Coronary artery (tissue), 2 donors: Measurements from ENCODE around the gene ACRBP.

ENCODE experiments used
- DNase-seq: peaks from one replicate; pipeline ENCODE4 v3.0.0-alpha.2; 2017; ENCODE audit warnings: low spot score
- H3K27ac ChIP-seq, 2 donors: fragments of 200-600 bp; sonication (generic); one replicate each; pipeline ENCODE4 v1.5.1; 2016 to 2019
- H3K4me3 ChIP-seq: fragments of 200-600 bp; sonication (generic); 2 replicates; pipeline ENCODE4 v1.5.1; 2016; ENCODE audit warnings: mild to moderate bottlenecking, moderate library complexity
- TF ChIP-seq, protein P1 (sequence below): fragments of 200-600 bp; sonication (generic); IDR thresholded peaks from one replicate; pipeline ENCODE4 v1.5.1; 2019; ENCODE audit warnings: antibody characterized with exemption

Gene ACRBP

DNA sequence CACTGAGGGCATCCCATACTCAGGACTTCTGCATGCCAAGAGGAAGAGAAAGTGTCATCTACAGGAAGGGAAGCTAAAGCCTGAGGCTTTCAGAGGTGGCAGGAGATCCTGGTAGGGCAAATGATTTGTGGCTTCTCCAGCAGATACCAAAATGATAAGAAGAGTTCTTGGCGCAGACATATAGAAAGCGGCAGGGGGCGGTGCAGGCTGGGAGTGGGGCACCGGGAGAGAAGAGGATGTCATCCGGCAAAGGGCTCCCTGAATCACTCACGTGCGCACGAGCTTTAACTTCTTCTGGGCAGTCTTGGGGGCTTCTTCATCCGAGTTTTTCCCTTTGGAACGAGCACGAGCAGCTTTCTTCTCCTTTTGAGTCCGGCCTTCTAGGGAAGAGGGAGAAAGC is 5.2 kb upstream of the ACRBP start:
- TF ChIP-seq, protein P1, sequence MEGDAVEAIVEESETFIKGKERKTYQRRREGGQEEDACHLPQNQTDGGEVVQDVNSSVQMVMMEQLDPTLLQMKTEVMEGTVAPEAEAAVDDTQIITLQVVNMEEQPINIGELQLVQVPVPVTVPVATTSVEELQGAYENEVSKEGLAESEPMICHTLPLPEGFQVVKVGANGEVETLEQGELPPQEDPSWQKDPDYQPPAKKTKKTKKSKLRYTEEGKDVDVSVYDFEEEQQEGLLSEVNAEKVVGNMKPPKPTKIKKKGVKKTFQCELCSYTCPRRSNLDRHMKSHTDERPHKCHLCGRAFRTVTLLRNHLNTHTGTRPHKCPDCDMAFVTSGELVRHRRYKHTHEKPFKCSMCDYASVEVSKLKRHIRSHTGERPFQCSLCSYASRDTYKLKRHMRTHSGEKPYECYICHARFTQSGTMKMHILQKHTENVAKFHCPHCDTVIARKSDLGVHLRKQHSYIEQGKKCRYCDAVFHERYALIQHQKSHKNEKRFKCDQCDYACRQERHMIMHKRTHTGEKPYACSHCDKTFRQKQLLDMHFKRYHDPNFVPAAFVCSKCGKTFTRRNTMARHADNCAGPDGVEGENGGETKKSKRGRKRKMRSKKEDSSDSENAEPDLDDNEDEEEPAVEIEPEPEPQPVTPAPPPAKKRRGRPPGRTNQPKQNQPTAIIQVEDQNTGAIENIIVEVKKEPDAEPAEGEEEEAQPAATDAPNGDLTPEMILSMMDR, result no peak
- DNase-seq, result no peak
- no peak overlapping the region for H3K27ac ChIP-seq
- H3K4me3 ChIP-seq, result no peak overlapping the region

DNA sequence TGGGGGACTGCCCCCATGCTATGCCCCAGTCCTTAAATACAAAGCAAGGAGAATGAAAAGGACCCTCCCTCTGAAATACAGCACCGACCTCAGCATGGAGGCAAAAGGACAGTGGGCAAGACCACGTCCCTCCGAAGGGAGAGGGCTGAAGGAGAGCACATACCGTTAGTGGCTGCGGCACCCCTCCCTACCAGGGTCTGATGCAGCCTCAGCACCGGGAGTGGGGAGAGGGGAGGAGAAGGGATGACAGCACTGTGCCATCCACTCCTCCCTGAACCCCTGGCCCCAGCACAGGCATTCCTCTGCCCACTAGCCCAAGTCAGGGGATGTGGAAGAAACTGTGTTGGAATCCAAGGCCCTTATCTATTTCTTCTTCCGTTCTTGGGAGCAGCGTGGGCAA is 3.6 kb upstream of the ACRBP start:
- H3K4me3 ChIP-seq, result no peak overlapping the region
- TF ChIP-seq, protein P1, result no peak
- H3K27ac ChIP-seq, result no peak overlapping the region
- no peak for DNase-seq

DNA sequence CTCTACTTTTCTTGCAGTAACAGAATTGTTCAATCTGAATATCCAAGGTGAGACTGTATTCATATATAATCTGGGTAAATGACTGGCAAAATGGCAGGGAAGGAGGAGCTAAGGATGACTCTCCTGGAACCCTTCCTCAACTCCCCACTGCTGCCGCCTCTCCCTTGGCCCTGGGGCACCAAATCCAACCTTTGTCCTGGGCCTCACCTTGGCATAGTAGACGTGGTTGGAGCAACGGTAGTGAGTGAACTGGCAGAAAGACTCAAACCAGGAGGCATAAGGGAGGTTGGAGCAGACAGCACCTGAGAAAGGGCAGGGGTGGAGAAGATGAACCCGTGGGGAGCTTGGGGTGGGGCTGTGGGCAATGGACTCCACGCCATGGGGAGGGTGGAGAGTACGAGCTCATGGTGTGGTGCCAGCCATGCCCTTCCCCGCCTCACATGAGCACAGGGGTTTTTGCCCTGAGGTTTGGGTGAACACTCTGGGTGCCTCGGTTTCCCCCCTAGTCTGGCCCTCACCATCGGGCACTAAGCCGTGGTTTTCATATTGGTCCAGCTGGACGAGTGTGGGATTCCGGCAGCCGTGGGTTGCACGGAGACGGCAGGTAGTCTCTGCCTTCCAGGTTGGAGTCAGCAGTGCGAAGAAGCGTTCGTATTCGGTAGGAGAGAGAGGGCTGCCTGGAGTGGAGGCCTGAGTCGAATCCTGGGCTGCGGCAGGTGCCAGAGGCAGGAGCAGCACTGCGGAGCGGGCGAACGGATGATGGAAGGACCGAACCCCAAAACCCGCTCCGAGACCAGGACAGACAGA is 753 bp downstream of the ACRBP start:
- no peak for DNase-seq
- TF ChIP-seq, protein P1, result no peak
- Histone ChIP-seq H3K4me3 (peak overlapping the region; percentile 67), H3K27ac (peak overlapping the region in 1 of 2 donors; percentile 46)

DNA sequence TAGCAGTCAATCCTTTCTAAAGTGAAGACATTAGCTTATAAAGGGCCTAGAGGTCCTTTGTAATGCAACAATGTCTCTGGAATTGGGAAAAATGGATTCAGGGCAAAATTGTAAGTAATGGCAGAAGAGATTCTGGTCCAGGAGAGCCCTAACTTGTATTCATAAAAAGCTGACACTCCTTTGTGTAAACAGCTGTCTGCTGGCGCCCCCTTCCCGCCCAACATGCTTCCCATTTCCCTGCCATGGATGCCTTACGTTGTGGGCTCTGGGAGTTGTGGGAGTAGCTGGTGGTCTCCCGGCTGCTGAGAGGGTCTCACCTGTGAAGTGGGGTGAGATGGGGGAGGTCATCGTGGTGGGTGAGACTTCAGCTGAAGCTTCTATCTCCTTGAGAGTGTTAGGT is 2.3 kb downstream of the ACRBP start:
- TF ChIP-seq, protein P1, result no peak
- no peak for DNase-seq
- H3K4me3 ChIP-seq, result no peak overlapping the region
- peak overlapping the region in 1 of 2 donors; percentile 50 for H3K27ac ChIP-seq

DNA sequence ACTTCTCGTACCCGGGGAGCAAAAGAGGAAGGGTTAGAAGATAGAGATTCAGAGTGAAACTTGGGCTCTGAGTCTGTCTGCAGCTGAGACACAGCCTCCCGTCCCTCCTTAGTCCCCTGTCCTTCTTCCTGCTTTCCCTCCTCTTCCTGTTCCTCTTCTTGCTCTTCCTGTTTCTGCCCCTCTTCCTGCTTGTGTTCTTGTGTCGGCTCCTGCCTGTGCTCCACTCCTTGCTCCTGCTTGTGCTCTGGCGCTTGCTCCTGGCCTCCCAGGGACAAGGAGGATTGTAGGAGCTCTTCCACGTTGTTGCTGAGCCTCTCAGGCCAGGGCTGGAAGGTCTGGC is 3.0 kb downstream of the ACRBP start:
- TF ChIP-seq, protein P1, result no peak
- DNase-seq, result no peak
- Histone ChIP-seq H3K27ac (peak overlapping the region in 1 of 2 donors; percentile 50), H3K4me3 (no peak overlapping the region)

DNA sequence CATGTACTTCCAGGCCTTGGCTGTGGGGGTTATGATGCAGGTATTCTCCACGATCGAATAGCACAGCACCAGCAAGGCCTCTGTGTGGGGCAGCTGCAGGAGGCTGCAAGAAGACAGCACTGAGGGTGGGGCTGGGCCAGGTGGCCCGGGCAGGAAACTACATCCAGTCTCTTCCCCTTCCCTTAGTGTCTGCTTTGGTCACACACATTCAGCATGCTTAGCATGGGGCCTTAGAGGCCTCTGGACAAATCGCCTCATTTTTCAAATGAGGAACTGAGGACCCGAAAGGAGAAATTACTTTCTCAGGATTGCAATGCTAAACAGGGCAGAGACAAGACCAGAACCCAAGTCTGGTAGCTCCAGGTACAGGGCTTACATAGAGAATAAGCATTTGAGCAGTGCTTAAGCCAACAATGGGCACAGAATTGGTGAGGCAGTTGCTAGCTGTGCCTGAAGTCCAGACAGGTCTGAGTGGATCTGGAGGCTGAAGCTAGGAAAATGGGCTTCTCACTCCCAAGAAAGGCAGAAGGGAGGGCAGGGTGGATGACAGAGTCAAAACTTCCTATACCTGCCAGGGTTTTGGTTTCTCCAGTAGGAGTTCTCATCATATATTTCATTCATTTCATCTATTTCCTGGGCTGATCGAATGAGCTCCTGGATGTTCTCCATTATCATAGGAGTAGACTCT is 3.5 kb downstream of the ACRBP start:
- DNase-seq, result no peak
- TF ChIP-seq, protein P1, result no peak
- peak overlapping the region in 1 of 2 donors; percentile 54 for H3K27ac ChIP-seq
- H3K4me3 ChIP-seq, result no peak overlapping the region

DNA sequence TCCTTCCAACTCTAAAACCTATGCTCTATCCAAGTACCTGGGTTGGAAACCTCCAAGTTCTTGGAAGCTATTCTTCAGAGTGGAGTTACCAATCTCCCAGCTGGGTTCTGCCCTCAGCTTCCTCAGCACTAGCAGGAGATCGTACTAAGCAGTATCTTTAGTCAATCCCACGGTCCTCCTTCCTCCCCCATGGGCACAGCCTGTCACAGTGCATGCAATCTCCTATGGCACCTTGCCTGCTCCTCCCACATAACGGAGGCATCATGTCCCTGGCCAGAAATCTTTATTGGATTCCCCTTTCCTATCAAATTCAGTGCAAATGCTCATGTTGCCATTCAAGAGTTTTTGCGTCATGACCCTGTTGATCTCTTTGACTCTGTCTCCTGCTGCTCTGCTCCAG is 6.1 kb downstream of the ACRBP start:
- TF ChIP-seq, protein P1, result no peak
- no peak for DNase-seq

More for the DNA sequence above, 6.1 kb downstream of the ACRBP start:
- Histone ChIP-seq H3K4me3 (no peak overlapping the region), H3K27ac (no peak overlapping the region)
